ENCODE measurements around the gene LAP3.
A peak's percentile ranks its signal among the peaks of the same experiment; 100 is the strongest.
"Not testable (repeated sequence)": the region's sequence is repeated elsewhere in the genome, so short reads cannot be mapped to it uniquely, and the experiment has no call there.

The LAP3 gene

DNA sequence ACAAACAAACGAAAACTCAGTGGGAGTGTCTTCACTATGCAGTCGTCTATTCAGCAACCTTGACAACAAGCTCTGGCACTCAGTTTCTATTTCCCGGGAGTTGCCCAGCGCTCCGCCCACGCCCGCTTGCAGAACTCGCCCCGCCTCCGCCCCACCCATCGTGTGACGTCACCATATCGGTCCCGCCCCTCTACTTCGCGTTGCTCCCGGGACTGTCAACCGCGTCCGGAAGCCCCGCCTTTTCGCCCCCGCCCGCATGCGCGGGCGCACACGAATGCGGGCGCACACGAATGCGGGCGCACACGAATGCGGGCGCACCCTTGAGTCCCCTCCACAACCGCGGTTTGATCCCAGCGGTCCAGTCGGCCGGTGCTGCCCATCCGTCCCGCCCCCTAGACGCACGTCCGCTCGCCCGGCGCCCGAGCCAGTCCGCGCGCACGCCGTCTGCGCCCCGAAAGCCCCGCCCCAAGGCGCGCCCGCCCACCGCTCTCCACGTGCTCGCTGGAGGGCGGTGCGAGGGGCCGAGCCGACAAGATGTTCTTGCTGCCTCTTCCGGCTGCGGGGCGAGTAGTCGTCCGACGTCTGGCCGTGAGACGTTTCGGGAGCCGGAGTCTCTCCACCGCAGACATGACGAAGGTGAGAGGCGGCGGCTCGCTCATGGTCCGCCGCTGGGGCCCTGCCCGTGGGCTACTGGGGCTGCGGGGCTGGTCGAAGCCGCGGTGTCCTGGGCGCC, at the start of gene LAP3:
Gene LAP3 (plus strand): TSS at position 267 of the 733 bp plus-strand sequence. CDS start 268 bp downstream, at position 535.
- DNase-seq (ENCODE audit: low read depth in 2 of 2), result peak; percentile 97

DNA sequence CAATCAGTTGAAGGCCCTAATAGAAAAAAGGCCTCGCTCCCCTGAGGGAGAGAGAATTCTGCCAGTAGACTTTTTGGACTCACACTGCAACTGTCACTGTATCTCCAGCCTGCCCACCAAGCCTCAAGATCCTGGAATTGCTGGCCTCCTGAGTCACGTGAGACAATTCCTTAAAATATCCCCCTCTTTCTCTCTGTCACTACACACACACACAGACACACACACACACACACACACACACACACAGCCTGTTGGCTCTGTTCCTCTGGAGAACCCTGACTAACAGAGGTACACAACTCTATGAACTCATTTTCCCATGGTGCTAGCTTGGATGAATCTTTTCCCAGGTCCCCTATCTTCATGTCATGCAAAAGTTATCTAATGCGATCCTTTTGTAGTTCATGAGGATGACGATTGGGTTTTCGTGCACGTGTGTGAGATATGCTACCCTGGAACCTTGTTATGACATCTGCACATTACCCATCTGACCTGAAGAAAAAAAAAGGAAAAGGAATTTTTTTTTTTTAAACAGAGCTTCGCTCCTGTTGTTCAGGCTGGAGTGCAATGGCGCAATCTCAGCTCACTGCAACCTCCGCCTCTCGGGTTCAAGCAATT, 48.3 kb upstream of the LAP3 start:
- no peak for DNase-seq (ENCODE audit: low read depth in 2 of 2)

DNA sequence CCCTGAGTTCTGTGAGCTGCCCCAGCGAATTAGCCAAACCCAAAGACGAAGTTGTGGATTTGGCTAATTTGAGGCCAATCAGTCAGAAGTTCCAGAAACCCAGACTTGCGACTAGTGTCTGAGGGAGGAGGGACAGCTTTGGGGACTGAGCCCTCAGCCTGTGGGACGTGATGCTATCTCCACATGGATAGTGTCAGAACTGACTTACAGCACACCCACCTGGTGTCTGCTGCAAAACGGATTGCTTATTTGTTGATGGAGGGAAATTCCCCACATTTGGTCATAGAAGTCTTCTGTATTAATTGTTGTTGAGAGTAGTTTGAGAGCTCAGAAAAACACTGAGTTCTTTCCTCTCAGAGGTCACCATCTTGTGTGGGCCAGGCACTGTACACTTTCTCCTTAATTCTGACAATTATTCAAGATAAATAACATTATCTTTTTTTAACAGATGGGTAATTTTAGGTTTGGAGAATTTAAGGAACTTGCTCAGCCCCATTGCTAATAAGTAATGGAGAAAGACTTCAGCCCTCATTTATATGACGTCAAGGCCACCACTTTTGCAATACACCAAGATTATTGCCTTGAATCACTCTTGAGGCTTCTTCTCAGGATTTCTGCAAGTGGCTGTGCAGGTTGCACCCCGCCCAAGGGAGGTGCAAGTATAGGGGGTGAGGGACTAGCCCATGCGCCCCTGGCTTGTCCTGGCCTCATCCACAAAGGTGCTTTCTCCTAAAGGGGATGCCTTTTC, 45.3 kb upstream of the LAP3 start:
- no peak for DNase-seq (ENCODE audit: low read depth in 2 of 2)

GRCh38 chr4:17534705-17535104, 42.3 kb upstream of the LAP3 start:
- DNase-seq (ENCODE audit: low read depth in 2 of 2), result no peak

GRCh38 chr4:17535242-17535641, 41.8 kb upstream of the LAP3 start:
- DNase-seq (ENCODE audit: low read depth in 2 of 2), result no peak

GRCh38 chr4:17535906-17536305, 41.1 kb upstream of the LAP3 start:
- no peak for DNase-seq (ENCODE audit: low read depth in 2 of 2)

DNA sequence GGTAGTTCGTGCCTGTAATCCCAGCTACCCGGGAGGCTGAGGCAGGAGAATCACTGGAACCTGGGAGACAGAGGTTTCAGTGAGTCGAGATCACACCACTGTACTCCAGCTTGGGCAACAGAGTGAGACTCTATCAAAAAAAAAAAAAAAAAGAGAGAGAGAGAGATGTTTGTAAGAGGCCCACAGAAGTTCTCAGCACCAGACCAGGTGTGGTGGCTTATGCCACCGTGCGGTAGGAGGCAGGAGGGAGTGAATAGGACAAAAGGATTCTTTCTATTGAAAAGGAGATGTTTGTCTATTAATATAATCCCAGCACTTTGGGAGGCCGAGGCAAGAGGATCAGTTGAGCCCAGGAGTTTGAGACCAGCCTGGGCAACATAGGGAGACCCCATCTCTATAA, 39.9 kb upstream of the LAP3 start:
- DNase-seq (ENCODE audit: low read depth in 2 of 2), result not testable (repeated sequence)

DNA sequence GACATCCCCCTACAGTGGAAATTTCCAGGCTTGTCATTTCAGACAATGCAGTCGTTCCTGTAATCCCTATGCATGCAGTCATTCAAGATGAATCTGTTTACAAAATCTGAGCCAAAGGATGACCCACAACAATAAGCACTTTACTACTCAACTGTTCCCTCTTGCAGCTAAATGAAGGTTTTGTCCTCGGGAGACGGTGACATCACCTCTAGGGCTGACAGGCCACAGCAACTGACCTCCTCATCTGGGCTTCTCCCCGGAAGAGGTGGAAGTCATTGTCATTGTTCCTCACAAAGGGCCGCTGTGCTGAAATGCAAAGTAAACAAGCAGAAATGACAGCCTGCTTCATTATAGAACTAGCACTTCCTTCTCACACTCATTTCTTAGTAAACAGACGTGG, 32.8 kb upstream of the LAP3 start:
- DNase-seq (ENCODE audit: low read depth in 2 of 2), result no peak

DNA sequence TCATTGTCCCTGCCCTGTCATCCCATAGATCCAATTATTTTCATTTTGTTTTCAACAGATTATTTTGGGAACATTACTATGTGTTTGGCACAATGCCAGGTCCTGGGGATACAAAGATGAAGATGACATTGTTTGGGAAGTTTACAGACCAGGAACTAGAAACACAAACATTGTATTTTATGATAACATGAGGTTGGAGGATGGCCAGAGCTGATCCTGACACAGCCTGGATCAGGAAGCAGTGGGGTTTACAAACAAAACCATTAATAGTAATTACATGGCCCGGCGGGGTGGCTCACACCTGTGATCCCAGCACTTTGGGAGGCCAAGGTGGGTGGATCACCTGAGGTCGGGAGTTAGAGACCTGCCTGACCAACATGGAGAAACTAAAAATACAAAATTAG, 32.2 kb upstream of the LAP3 start:
- no peak for DNase-seq (ENCODE audit: low read depth in 2 of 2)

GRCh38 chr4:17545374-17546140, 31.4 kb upstream of the LAP3 start:
- DNase-seq (ENCODE audit: low read depth in 2 of 2), result no peak

- DNase-seq (ENCODE audit: low read depth in 2 of 2), result no peak
Observed at GRCh38 chr4:17546222-17546621, 30.8 kb upstream of the LAP3 start.

DNA sequence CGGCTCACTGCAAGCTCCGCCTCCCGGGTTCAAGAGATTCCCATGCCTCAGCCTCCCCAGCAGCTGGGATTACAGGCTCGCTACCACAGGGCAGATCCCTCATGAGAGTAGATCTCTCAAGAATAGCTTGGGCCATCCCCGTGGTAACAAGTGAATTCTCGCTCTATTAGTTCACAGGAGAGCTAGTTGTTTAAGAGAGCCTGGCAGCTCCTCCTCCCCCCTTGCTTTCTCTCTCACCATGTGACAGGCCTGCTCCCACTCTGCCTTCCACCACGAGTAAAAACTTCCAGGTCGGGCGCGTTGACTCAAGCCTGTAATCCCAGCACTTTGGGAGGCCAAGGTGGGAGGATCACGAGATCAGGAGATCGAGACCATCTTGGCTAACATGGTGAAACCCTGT, 30.3 kb upstream of the LAP3 start:
- no peak for DNase-seq (ENCODE audit: low read depth in 2 of 2)

DNA sequence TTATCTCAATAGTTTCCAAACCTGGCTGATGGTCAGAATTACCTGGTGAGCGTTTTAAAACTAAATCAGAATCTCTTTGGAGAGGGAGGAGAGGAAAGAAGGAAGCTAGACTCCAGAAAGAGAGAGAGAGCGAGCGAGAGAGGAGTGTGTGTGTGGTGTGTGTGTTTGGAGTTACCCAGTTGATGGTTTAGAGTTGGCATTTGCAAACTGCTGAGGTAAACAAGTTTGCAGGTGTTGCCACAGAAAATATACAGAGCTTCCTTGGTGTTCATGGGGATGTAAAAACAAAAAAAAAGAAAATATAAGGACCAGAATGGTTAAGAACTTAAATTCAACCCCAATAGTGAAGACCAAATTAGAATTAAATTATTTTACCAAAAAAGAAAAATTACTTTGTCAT, 26.4 kb upstream of the LAP3 start:
- no peak for DNase-seq (ENCODE audit: low read depth in 2 of 2)

- no peak for DNase-seq (ENCODE audit: low read depth in 2 of 2)
Observed at GRCh38 chr4:17552427-17552826, 24.6 kb upstream of the LAP3 start.

DNA sequence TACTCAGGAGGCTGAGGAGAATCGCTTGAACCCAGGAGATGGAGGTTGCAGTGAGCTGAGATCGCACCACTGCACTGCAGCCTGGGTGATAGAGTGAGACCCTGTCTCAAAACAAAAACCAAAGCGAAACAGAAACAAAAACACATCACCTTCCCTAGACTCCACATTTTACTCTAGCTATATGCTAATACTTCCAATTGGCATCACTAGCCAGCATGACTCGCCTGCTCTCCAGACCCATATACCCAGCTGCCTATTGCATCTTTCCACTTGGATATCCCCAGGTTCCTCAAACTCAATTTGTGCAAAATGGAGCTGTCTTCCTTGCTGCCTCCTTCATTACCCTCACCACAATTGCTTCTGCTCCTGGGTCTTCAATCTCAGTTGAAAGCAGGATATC, 22.4 kb upstream of the LAP3 start:
- no peak for DNase-seq (ENCODE audit: low read depth in 2 of 2)

DNA sequence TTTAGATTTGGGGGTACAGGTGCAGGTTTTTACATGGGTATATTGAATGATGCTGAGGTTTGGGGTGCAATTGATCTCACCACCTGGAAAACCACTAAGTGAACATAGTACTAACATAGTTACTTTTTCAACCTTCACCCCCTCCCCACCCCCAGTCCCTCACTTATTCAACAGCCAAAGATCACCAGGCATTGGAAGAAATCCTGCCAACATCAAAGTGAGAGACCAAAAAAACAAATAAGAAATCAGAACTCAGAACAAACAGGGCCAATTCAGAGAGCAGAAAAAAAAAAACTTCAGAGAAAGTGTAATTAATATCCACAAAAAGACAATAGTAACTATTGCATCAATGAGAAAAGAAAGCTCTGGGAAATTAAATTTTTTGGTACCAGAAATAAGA, 20.5 kb upstream of the LAP3 start:
- DNase-seq (ENCODE audit: low read depth in 2 of 2), result no peak

DNA sequence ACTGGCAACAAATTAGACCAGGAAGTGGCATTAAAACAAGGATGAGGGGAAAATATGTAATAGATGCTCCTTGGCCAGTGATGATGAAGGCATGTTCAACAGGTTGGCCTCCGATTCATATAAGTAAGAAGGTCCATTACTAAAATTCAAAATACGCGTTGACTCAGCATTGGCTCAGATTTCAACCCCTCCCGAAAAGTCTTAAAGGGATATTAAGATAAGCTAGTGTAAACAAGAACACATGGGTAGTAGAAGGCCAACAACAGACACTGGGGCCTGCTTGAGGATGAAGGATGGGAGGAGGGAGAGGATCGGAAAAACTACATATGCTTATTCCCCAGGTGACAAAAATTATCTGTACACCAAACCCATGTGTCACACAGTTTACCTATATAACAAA, 19.1 kb upstream of the LAP3 start:
- DNase-seq (ENCODE audit: low read depth in 2 of 2), result no peak

GRCh38 chr4:17558941-17559708, 17.9 kb upstream of the LAP3 start:
- DNase-seq (ENCODE audit: low read depth in 2 of 2), result no peak

- no peak for DNase-seq (ENCODE audit: low read depth in 2 of 2)
Observed at GRCh38 chr4:17559709-17560048, 17.3 kb upstream of the LAP3 start.

DNA sequence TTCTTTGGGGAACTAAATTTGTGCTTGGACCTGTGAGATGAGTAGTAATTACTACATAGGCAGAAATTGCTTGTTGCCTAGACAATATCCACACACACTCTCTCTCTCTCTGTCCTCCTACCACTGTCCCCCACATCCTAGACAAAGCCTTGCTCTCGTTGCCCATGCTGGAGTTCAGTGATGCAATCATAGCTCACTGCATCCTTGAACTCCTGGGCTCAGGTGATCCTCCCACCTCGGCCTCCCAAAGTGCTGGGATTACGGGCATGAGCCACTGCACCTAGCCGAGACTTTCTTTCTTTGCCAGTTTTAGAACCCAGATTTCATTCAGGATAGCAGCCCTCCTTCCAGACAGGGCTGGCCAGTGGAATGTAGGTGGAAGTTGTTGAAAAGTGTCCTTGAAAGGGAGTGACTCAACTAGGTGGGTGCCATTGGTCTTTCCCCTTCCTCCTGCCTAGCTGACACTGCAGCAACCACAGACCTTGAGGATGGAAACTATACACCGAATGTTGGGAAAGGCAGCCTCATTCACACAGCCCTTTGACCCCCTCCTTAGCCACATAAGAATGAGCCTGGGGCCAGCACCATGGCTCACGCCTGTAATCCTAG, 16.8 kb upstream of the LAP3 start:
- no peak for DNase-seq (ENCODE audit: low read depth in 2 of 2)

All from stimulated activated CD8-positive, alpha-beta memory T cell treated with anti-CD3 and anti-CD28 coated beads, Interleukin-15, amount 100 ng/mL, for 4 hours (primary cell).